ENCODE measurements around the gene VMO1.

GRCh38 chr17:4764595-4764994 lies 21.6 kb downstream of the VMO1 start:
- TF ChIP-seq FOXA1 (IDR thresholded peaks at IDR 0.05) = no peak
- TF ChIP-seq FOXM1 (IDR thresholded peaks at IDR 0.05; ENCODE audit: borderline replicate concordance) = no peak
- no peak for TF ChIP-seq BHLHE40 (IDR thresholded peaks at IDR 0.05; ENCODE audit: borderline replicate concordance)
- TF ChIP-seq L3MBTL2 (conservative IDR thresholded peaks at IDR 0.05) = no peak
- no peak for TF ChIP-seq SP1 (IDR thresholded peaks at IDR 0.05)
- TF ChIP-seq SUZ12 (IDR thresholded peaks at IDR 0.05) = no peak
- TF ChIP-seq ARNT (IDR thresholded peaks at IDR 0.05) = no peak
- TF ChIP-seq PKNOX1 (IDR thresholded peaks at IDR 0.05) = no peak
- no peak for TF ChIP-seq TARDBP (IDR thresholded peaks at IDR 0.05)

Measured in HEK293T (cell line).